GM21529 (cell line): Measurements from ENCODE around the gene STAC.
"Not testable (repeated sequence)": the region's sequence is repeated elsewhere in the genome, so short reads cannot be mapped to it uniquely, and the experiment has no call there.

Experiments
- ATAC-seq: cut with Tn5 transposase; IDR thresholded peaks from one replicate; pipeline ENCODE4 v1.9.1; 2021; ENCODE audit not compliant: unreplicated experiment

Gene STAC

GRCh38 chr3:36409862-36410261, 29.6 kb downstream of the STAC start:
- no peak for ATAC-seq

- ATAC-seq = no peak
Measured at GRCh38 chr3:36411587-36411986, 31.3 kb downstream of the STAC start.

GRCh38 chr3:36416599-36416998, 36.3 kb downstream of the STAC start:
- no peak for ATAC-seq

GRCh38 chr3:36417237-36417636, 36.9 kb downstream of the STAC start:
- no peak for ATAC-seq

GRCh38 chr3:36418296-36418695, 38.0 kb downstream of the STAC start:
- ATAC-seq = no peak

- no peak for ATAC-seq
Measured at GRCh38 chr3:36428445-36428844, 48.1 kb downstream of the STAC start.

GRCh38 chr3:36429986-36430485, 49.7 kb downstream of the STAC start:
- ATAC-seq = no peak

GRCh38 chr3:36433511-36433910, 53.2 kb downstream of the STAC start:
- no peak for ATAC-seq

- ATAC-seq = no peak
Measured at GRCh38 chr3:36434687-36435426, 54.6 kb downstream of the STAC start.

GRCh38 chr3:36443028-36443686, 62.9 kb downstream of the STAC start:
- no peak for ATAC-seq

GRCh38 chr3:36444909-36445308, 64.6 kb downstream of the STAC start:
- ATAC-seq = no peak

- no peak for ATAC-seq
Measured at GRCh38 chr3:36446276-36446675, 66.0 kb downstream of the STAC start.

GRCh38 chr3:36447061-36447460, 66.8 kb downstream of the STAC start:
- no peak for ATAC-seq

GRCh38 chr3:36451816-36452215, 71.5 kb downstream of the STAC start:
- no peak for ATAC-seq

- ATAC-seq = not testable (repeated sequence)
Measured at GRCh38 chr3:36453213-36453612, 72.9 kb downstream of the STAC start.

GRCh38 chr3:36453896-36454295, 73.6 kb downstream of the STAC start:
- not testable (repeated sequence) for ATAC-seq

- ATAC-seq = no peak
Measured at GRCh38 chr3:36455406-36455805, 75.1 kb downstream of the STAC start.

- no peak for ATAC-seq
Measured at GRCh38 chr3:36456784-36457183, 76.5 kb downstream of the STAC start.

GRCh38 chr3:36457667-36458066, 77.4 kb downstream of the STAC start:
- no peak for ATAC-seq

- no peak for ATAC-seq
Measured at GRCh38 chr3:36459177-36459576, 78.9 kb downstream of the STAC start.

- ATAC-seq = no peak
Measured at GRCh38 chr3:36461597-36461996, 81.3 kb downstream of the STAC start.

GRCh38 chr3:36472045-36472444, 91.7 kb downstream of the STAC start:
- ATAC-seq = not testable (repeated sequence)
